ENCODE data around the gene FDX1.

DNA sequence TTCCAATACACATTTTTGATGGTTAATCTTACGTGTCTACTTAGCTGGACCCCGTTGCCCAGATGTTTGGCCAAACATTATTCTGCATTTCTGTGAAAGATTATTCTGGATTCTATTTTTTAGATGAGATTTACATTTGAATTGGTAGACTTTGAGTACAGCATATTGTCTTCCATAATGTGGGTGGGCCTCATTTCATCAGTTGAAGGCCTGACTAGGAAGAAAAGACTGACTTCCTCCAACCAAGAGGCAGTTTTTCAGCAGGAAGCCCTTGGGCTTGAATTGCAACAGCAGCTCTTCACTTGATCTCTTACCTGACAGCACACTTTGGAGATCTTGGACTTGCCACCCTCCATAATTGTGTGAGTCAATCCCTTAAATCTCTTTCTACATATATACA lies 58.7 kb downstream of the FDX1 start:
- no peak for TF ChIP-seq CTCF (IDR thresholded peaks at IDR 0.05)
- TF ChIP-seq POLR2A (IDR thresholded peaks at IDR 0.05) = no peak

Data from adrenal gland (tissue), 5 donors.